WTC11 (cell line): Measurements from ENCODE around the gene CD2BP2. TPM values are rescaled to one million over a fixed set of nuclear protein-coding genes. Genes with fewer than 3 reads are reported as not detected.

Experiments used
- ATAC-seq: fragments of 200-7000 bp; cut with Tn5 transposase; 2 replicates; pipeline ENCODE4 v1.10.0; 2021; ENCODE audit warnings: mild to moderate bottlenecking, moderate library complexity
- CTCF ChIA-PET: fragments of 300-600 bp; sonication (Branson Sonifier 250); formaldehyde crosslinking; loops from one replicate; lab custom pipeline; 2021; ENCODE audit warnings: antibody characterized with exemption; lab: Charles Lee
- POLR2A ChIA-PET: fragments of 350-600 bp; sonication (Branson Sonifier 250); formaldehyde crosslinking; loops from one replicate; lab custom pipeline; 2021; ENCODE audit warnings: antibody characterized with exemption; lab: Charles Lee
- DNase-seq: peaks from one replicate; pipeline ENCODE4 v3.0.0; 2021; ENCODE audit warnings: low spot score
- H3K27ac Mint-ChIP-seq: 2 replicates; pipeline ENCODE4 v1.8.0; 2021; ENCODE audit warnings: mixed read lengths
- H3K27me3 Mint-ChIP-seq: 2 replicates; pipeline ENCODE4 v1.8.0; 2021; ENCODE audit warnings: low read depth, mild to moderate bottlenecking, moderate library complexity, mixed read lengths
- H3K36me3 Mint-ChIP-seq: 2 replicates; pipeline ENCODE4 v1.8.0; 2021; ENCODE audit warnings: mixed read lengths
- H3K4me1 Mint-ChIP-seq: 2 replicates; pipeline ENCODE4 v1.8.0; 2022; ENCODE audit warnings: mixed read lengths
- H3K4me3 Mint-ChIP-seq: 2 replicates; pipeline ENCODE4 v1.8.0; 2021; ENCODE audit warnings: mild to moderate bottlenecking, moderate library complexity, mixed read lengths
- H3K9me3 Mint-ChIP-seq: 2 replicates; pipeline ENCODE4 v1.8.0; 2021; ENCODE audit warnings: mixed read lengths
- ATF1 ChIP-seq: sonication (generic); formaldehyde crosslinking; IDR thresholded peaks from 2 replicates; pipeline ENCODE4 v1.8.1; 2023; ENCODE audit warnings: mild to moderate bottlenecking, moderate library complexity, missing genetic modification reagents
- EMX1 ChIP-seq: fragments of 250-450 bp; sonication (Bioruptor Pico); IDR thresholded peaks from 2 replicates; pipeline ENCODE4 v1.8.0; 2021; ENCODE audit warnings: mild to moderate bottlenecking
- GABPB1 ChIP-seq: sonication (generic); formaldehyde crosslinking; IDR thresholded peaks from 2 replicates; pipeline ENCODE4 v1.8.1; 2023; ENCODE audit warnings: mild to moderate bottlenecking, missing genetic modification reagents
- HMGA2 ChIP-seq: fragments of 250-450 bp; sonication (Bioruptor Pico); IDR thresholded peaks from 2 replicates; pipeline ENCODE4 v1.4.0; 2021; ENCODE audit warnings: mild to moderate bottlenecking, moderate library complexity
- JAZF1 ChIP-seq: fragments of 250-450 bp; sonication (Bioruptor Pico); IDR thresholded peaks from 2 replicates; pipeline ENCODE4 v1.9.0; 2021; ENCODE audit warnings: moderate library complexity, mild to moderate bottlenecking, inconsistent platforms
- JUN ChIP-seq: sonication (generic); formaldehyde crosslinking; IDR thresholded peaks from 2 replicates; pipeline ENCODE4 v1.8.0; 2023; ENCODE audit warnings: mild to moderate bottlenecking, missing genetic modification reagents
- KAT7 ChIP-seq: sonication (generic); formaldehyde crosslinking; IDR thresholded peaks from 2 replicates; pipeline ENCODE4 v1.8.1; 2023; ENCODE audit warnings: missing genetic modification reagents, mild to moderate bottlenecking, borderline replicate concordance
- NR2C2 ChIP-seq: sonication (generic); formaldehyde crosslinking; IDR thresholded peaks from 2 replicates; pipeline ENCODE4 v1.8.0; 2022; ENCODE audit warnings: mild to moderate bottlenecking, missing genetic modification reagents
- PRRX2 ChIP-seq: fragments of 250-450 bp; sonication (Bioruptor Pico); IDR thresholded peaks from 2 replicates; pipeline ENCODE4 v1.8.0; 2021; ENCODE audit warnings: mild to moderate bottlenecking
- RELA ChIP-seq: sonication (generic); formaldehyde crosslinking; IDR thresholded peaks from 2 replicates; pipeline ENCODE4 v1.8.1; 2022; ENCODE audit warnings: missing genetic modification reagents, mild to moderate bottlenecking, borderline replicate concordance
- TEAD1 ChIP-seq: sonication (generic); formaldehyde crosslinking; IDR thresholded peaks from 2 replicates; pipeline ENCODE4 v1.8.0; 2022; ENCODE audit warnings: mild to moderate bottlenecking, missing genetic modification reagents
- ZNF121 ChIP-seq: sonication (generic); formaldehyde crosslinking; IDR thresholded peaks from 2 replicates; pipeline ENCODE4 v1.8.0; 2023; ENCODE audit warnings: missing genetic modification reagents
- ZNF219 ChIP-seq: sonication (generic); formaldehyde crosslinking; IDR thresholded peaks from 2 replicates; pipeline ENCODE4 v1.8.0; 2023; ENCODE audit warnings: missing genetic modification reagents, mild to moderate bottlenecking, borderline replicate concordance
- ZNF263 ChIP-seq: sonication (generic); formaldehyde crosslinking; IDR thresholded peaks from 2 replicates; pipeline ENCODE4 v1.8.1; 2022; ENCODE audit warnings: low read depth, mild to moderate bottlenecking, moderate library complexity, missing genetic modification reagents
- total RNA-seq: library from RNA; stranded (reverse); gene quantifications from 3 replicates; pipeline ENCODE4 v1.2.3, GENCODE V29; 2021
- TF ChIP-seq, protein P1 (sequence below): sonication (generic); formaldehyde crosslinking; IDR thresholded peaks from 2 replicates; pipeline ENCODE4 v1.8.1; 2022; ENCODE audit warnings: missing genetic modification reagents, borderline replicate concordance
- TF ChIP-seq, protein P2 (sequence below): sonication (generic); formaldehyde crosslinking; IDR thresholded peaks from 2 replicates; pipeline ENCODE4 v1.8.1; 2023; ENCODE audit warnings: mild to moderate bottlenecking, missing genetic modification reagents
- TF ChIP-seq, protein P3 (sequence below): fragments of 250-450 bp; sonication (Bioruptor Pico); IDR thresholded peaks from 2 replicates; pipeline ENCODE4 v1.9.0; 2021; ENCODE audit warnings: moderate library complexity, mild to moderate bottlenecking, inconsistent platforms, borderline replicate concordance
- TF ChIP-seq, protein P4 (sequence below): fragments of 250-450 bp; sonication (Bioruptor Pico); IDR thresholded peaks from 2 replicates; pipeline ENCODE4 v1.9.0; 2021; ENCODE audit warnings: mild to moderate bottlenecking
- TF ChIP-seq, protein P5 (sequence below): fragments of 250-450 bp; sonication (Bioruptor Pico); IDR thresholded peaks from 2 replicates; pipeline ENCODE4 v1.9.0; 2021; ENCODE audit warnings: mild to moderate bottlenecking, borderline replicate concordance

Gene CD2BP2
- total RNA-seq, 1 experiment from 2014 or later, result 56.6 TPM

DNA sequence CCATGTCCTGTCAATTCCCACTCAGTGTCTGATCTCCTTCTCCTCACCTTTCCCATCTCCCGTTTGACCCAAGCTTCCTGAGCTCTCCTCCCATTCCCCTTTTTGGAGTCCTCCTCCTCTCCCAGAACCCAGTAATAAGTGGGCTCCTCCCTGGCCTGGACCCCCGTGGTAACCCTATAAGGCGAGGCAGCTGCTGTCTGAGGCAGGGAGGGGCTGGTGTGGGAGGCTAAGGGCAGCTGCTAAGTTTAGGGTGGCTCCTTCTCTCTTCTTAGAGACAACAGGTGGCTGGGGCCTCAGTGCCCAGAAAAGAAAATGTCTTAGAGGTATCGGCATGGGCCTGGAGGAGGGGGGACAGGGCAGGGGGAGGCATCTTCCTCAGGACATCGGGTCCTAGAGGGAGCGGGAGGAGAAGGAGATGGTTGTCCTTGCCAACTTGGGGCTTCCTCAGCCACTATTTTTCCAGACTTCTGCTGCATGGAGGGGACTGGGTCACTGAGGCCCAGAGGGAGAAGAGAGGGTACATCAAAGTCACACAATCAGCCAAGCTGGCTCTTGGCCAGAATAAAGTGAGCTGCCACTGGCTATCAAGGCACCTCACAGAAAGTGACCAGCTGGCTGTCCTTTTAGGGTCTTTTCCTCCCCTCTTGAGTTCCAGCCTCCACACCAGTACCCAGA is 17.1 kb upstream of the CD2BP2 start:
- TF ChIP-seq, protein P1, sequence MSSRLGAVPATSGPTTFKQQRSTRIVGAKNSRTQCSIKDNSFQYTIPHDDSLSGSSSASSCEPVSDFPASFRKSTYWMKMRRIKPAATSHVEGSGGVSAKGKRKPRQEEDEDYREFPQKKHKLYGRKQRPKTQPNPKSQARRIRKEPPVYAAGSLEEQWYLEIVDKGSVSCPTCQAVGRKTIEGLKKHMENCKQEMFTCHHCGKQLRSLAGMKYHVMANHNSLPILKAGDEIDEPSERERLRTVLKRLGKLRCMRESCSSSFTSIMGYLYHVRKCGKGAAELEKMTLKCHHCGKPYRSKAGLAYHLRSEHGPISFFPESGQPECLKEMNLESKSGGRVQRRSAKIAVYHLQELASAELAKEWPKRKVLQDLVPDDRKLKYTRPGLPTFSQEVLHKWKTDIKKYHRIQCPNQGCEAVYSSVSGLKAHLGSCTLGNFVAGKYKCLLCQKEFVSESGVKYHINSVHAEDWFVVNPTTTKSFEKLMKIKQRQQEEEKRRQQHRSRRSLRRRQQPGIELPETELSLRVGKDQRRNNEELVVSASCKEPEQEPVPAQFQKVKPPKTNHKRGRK, result no peak
- TF ChIP-seq, protein P2, sequence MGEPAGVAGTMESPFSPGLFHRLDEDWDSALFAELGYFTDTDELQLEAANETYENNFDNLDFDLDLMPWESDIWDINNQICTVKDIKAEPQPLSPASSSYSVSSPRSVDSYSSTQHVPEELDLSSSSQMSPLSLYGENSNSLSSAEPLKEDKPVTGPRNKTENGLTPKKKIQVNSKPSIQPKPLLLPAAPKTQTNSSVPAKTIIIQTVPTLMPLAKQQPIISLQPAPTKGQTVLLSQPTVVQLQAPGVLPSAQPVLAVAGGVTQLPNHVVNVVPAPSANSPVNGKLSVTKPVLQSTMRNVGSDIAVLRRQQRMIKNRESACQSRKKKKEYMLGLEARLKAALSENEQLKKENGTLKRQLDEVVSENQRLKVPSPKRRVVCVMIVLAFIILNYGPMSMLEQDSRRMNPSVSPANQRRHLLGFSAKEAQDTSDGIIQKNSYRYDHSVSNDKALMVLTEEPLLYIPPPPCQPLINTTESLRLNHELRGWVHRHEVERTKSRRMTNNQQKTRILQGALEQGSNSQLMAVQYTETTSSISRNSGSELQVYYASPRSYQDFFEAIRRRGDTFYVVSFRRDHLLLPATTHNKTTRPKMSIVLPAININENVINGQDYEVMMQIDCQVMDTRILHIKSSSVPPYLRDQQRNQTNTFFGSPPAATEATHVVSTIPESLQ (CRISPR knock-in tag), result no peak
- no peak for TF ChIP-seq ZNF121 (CRISPR knock-in tag)
- TF ChIP-seq ZNF263 (CRISPR knock-in tag), result no peak
- TF ChIP-seq ZNF219 (CRISPR knock-in tag), result no peak
- no peak for TF ChIP-seq NR2C2
- TF ChIP-seq, protein P3, sequence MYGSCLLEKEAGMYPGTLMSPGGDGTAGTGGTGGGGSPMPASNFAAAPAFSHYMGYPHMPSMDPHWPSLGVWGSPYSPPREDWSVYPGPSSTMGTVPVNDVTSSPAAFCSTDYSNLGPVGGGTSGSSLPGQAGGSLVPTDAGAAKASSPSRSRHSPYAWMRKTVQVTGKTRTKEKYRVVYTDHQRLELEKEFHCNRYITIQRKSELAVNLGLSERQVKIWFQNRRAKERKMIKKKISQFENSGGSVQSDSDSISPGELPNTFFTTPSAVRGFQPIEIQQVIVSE, result no peak
- peak overlapping the region; percentile 57; the same call in 1 of the 2 replicates for H3K27ac Mint-ChIP-seq
- H3K9me3 Mint-ChIP-seq, result no peaks in the 10 kb centered on the region
- H3K4me3 Mint-ChIP-seq, result peak overlapping the region; percentile 70
- no peak for ATAC-seq
- no peaks in the 10 kb centered on the region for H3K36me3 Mint-ChIP-seq
- CTCF ChIA-PET, result interaction anchor here (1.3 to 3.9 kb wide), 6 partner anchors 17 to 260 kb away, joined by 4 to 47 read pairs (median 26); partner anchors contain the start of genes CD2BP2, GDPD3, ZNF48 and ZNF764
- H3K27me3 Mint-ChIP-seq, result no peaks in the 10 kb centered on the region; the same call in 1 of the 2 replicates
- no peak for DNase-seq
- H3K4me1 Mint-ChIP-seq, result peaks cover 39% of the 10 kb centered on the region
- POLR2A ChIA-PET, result interaction anchor here (0.6 kb wide), 1 partner anchor 252 kb away, joined by 3 read pairs; no protein-coding TSS in a partner anchor

DNA sequence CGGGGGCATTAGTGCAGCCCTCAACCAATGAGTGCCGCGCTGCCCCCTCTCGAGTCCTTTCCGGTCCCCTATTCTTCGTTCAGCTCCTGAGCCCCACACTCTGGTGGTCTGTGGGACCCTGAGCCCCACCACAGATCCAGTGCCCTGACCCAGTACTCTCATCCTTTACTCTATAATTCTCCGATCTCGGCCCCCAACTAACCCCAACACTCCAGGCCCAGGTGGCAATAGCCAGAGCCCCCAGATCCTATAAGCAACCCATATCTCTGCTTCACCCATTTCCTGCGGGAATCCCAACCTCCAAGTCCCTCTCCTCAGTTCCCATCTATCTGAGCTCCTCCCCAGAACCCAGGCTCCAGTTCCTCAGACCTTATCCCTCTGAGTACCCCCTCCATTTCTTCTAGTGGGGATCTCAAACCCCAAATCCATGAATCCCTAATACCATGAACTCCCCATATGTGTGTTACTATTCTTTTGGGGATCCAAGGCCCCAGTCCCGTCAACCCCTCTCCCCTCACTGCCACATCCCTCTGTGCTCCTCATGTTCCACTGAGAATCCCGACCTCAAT is 16.2 kb upstream of the CD2BP2 start:
- H3K9me3 Mint-ChIP-seq, result no peaks in the 10 kb centered on the region
- H3K36me3 Mint-ChIP-seq, result no peaks in the 10 kb centered on the region
- peak overlapping the region; percentile 57 for H3K27ac Mint-ChIP-seq
- no peak for ATAC-seq
- peaks cover 40% of the 10 kb centered on the region for H3K4me1 Mint-ChIP-seq
- ChIA-PET CTCF (interaction anchor here (0.8 to 3.9 kb wide), 20 partner anchors 12 to 316 kb away, joined by 3 to 47 read pairs (median 6); partner anchors contain the start of genes ALDOA, CD2BP2, DCTPP1 and GDPD3), POLR2A (interaction anchor here (0.6 to 1.4 kb wide), 9 partner anchors 16 to 691 kb away, joined by 3 to 13 read pairs (median 3); partner anchors contain the start of genes CD2BP2, DCTPP1 and ZNF48)
- TF ChIP-seq GABPB1, result no peak
- TF ChIP-seq, protein P4, sequence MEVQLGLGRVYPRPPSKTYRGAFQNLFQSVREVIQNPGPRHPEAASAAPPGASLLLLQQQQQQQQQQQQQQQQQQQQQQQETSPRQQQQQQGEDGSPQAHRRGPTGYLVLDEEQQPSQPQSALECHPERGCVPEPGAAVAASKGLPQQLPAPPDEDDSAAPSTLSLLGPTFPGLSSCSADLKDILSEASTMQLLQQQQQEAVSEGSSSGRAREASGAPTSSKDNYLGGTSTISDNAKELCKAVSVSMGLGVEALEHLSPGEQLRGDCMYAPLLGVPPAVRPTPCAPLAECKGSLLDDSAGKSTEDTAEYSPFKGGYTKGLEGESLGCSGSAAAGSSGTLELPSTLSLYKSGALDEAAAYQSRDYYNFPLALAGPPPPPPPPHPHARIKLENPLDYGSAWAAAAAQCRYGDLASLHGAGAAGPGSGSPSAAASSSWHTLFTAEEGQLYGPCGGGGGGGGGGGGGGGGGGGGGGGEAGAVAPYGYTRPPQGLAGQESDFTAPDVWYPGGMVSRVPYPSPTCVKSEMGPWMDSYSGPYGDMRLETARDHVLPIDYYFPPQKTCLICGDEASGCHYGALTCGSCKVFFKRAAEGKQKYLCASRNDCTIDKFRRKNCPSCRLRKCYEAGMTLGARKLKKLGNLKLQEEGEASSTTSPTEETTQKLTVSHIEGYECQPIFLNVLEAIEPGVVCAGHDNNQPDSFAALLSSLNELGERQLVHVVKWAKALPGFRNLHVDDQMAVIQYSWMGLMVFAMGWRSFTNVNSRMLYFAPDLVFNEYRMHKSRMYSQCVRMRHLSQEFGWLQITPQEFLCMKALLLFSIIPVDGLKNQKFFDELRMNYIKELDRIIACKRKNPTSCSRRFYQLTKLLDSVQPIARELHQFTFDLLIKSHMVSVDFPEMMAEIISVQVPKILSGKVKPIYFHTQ (CRISPR knock-in tag), result no peak
- TF ChIP-seq, protein P5, sequence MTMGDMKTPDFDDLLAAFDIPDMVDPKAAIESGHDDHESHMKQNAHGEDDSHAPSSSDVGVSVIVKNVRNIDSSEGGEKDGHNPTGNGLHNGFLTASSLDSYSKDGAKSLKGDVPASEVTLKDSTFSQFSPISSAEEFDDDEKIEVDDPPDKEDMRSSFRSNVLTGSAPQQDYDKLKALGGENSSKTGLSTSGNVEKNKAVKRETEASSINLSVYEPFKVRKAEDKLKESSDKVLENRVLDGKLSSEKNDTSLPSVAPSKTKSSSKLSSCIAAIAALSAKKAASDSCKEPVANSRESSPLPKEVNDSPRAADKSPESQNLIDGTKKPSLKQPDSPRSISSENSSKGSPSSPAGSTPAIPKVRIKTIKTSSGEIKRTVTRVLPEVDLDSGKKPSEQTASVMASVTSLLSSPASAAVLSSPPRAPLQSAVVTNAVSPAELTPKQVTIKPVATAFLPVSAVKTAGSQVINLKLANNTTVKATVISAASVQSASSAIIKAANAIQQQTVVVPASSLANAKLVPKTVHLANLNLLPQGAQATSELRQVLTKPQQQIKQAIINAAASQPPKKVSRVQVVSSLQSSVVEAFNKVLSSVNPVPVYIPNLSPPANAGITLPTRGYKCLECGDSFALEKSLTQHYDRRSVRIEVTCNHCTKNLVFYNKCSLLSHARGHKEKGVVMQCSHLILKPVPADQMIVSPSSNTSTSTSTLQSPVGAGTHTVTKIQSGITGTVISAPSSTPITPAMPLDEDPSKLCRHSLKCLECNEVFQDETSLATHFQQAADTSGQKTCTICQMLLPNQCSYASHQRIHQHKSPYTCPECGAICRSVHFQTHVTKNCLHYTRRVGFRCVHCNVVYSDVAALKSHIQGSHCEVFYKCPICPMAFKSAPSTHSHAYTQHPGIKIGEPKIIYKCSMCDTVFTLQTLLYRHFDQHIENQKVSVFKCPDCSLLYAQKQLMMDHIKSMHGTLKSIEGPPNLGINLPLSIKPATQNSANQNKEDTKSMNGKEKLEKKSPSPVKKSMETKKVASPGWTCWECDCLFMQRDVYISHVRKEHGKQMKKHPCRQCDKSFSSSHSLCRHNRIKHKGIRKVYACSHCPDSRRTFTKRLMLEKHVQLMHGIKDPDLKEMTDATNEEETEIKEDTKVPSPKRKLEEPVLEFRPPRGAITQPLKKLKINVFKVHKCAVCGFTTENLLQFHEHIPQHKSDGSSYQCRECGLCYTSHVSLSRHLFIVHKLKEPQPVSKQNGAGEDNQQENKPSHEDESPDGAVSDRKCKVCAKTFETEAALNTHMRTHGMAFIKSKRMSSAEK (CRISPR knock-in tag), result no peak
- no peak for TF ChIP-seq TEAD1 (CRISPR knock-in tag)
- no peak for TF ChIP-seq JUN (CRISPR knock-in tag)
- TF ChIP-seq, protein P3, result no peak
- no peak for TF ChIP-seq RELA (CRISPR knock-in tag)
- no peak for TF ChIP-seq KAT7
- no peak for TF ChIP-seq PRRX2 (CRISPR knock-in tag)
- no peak for TF ChIP-seq EMX1 (CRISPR knock-in tag)
- TF ChIP-seq ATF1, result no peak
- no peak for TF ChIP-seq HMGA2
- no peak for TF ChIP-seq JAZF1 (CRISPR knock-in tag)
- TF ChIP-seq ZNF263 (CRISPR knock-in tag), result no peak
- DNase-seq, result no peak
- H3K4me3 Mint-ChIP-seq, result peak overlapping the region; percentile 70
- H3K27me3 Mint-ChIP-seq, result no peaks in the 10 kb centered on the region; the same call in 1 of the 2 replicates
